A673 (cell line): ENCODE measurements around the gene KCNJ11.

Source experiments
- EZH2 ChIP-seq: fragments of 200-600 bp; sonication (generic); IDR thresholded peaks from 2 replicates; pipeline ENCODE4 v1.6.1; 2017; ENCODE audit warnings: borderline replicate concordance, low read depth, mild to moderate bottlenecking, mixed read lengths, antibody characterized with exemption, low read length; ENCODE audit not compliant: poor library complexity, severe bottlenecking
- TF ChIP-seq, protein P1 (sequence below): fragments of 300-800, 200-600 bp; sonication (generic); conservative IDR thresholded peaks from 2 replicates; pipeline ENCODE4 v1.5.1; 2017; ENCODE audit warnings: low read depth, mild to moderate bottlenecking, antibody characterized with exemption, low read length, moderate library complexity, mixed read lengths

DNA sequence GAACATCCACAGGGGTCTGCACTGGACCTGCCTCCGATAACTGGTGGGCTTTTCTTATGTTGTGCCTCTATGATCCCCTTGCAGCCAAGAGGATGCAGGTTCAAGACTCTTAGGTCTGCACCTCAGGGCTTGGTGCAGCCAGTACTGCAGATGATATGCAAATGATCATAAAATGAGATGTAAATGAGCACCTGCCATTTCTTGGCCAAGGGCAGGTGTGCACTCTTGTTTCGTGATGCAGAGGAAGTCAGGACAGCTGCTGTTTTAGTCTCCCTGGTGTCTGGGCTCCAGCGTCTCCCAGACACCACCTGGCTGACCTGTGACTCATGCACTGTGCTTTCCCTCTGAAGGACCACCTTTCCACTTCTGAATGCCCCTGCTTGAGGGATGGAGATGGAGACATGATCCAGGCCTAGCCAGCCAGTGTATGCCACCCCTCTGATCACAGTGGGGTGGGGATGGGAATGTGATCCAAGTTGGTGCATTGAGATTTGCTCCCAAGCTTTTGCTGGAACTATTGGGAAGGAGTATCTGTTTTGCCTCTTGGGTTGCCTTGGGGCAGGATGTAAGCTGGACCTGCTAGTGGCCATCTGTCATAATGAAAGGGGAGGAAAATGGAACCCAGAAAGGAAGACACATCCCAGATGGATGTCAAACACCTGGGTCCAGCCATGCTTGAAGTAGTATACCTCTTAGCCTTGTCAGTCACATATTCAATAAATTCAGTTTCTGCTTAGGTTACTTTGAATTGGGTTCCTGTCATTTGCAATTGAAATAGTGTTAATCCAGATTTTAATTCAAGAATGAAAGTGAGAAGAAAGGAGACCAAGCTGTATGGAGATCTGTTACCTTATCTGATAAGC, 3.3 kb upstream of the KCNJ11 start:
- TF ChIP-seq, protein P1, sequence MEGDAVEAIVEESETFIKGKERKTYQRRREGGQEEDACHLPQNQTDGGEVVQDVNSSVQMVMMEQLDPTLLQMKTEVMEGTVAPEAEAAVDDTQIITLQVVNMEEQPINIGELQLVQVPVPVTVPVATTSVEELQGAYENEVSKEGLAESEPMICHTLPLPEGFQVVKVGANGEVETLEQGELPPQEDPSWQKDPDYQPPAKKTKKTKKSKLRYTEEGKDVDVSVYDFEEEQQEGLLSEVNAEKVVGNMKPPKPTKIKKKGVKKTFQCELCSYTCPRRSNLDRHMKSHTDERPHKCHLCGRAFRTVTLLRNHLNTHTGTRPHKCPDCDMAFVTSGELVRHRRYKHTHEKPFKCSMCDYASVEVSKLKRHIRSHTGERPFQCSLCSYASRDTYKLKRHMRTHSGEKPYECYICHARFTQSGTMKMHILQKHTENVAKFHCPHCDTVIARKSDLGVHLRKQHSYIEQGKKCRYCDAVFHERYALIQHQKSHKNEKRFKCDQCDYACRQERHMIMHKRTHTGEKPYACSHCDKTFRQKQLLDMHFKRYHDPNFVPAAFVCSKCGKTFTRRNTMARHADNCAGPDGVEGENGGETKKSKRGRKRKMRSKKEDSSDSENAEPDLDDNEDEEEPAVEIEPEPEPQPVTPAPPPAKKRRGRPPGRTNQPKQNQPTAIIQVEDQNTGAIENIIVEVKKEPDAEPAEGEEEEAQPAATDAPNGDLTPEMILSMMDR = no peak
- TF ChIP-seq EZH2 = no peak
